ENCODE data around the gene RARB. TPM values are rescaled to one million over a fixed set of nuclear protein-coding genes. Genes with fewer than 3 reads are reported as not detected.

RARB gene
- total and polyA plus RNA-seq, 9 of the 15 experiments (the other 6 are each of a cell fraction or from before 2014, with no cell fraction given), result 0.15 to 1.3 (median 0.27) TPM

- TF ChIP-seq STAT6 (CRISPR knock-in tag; IDR thresholded peaks at IDR 0.05) (no peak), EHMT2 (IDR thresholded peaks at IDR 0.05) (no peak), RFX7 (CRISPR knock-in tag; IDR thresholded peaks at IDR 0.05) (no peak), SRSF3 (IDR thresholded peaks at IDR 0.05; ENCODE audit: insufficient read depth, low read length) (no peak), CCNT2 (IDR thresholded peaks at IDR 0.05; ENCODE audit: borderline replicate concordance, extremely low read depth, insufficient read length, low read depth, low read length) (no peak), MTF1 (CRISPR knock-in tag; IDR thresholded peaks at IDR 0.05; ENCODE audit: borderline replicate concordance) (no peak), ZSCAN29 (IDR thresholded peaks at IDR 0.05) (no peak)
- TF ChIP-seq, protein P1, sequence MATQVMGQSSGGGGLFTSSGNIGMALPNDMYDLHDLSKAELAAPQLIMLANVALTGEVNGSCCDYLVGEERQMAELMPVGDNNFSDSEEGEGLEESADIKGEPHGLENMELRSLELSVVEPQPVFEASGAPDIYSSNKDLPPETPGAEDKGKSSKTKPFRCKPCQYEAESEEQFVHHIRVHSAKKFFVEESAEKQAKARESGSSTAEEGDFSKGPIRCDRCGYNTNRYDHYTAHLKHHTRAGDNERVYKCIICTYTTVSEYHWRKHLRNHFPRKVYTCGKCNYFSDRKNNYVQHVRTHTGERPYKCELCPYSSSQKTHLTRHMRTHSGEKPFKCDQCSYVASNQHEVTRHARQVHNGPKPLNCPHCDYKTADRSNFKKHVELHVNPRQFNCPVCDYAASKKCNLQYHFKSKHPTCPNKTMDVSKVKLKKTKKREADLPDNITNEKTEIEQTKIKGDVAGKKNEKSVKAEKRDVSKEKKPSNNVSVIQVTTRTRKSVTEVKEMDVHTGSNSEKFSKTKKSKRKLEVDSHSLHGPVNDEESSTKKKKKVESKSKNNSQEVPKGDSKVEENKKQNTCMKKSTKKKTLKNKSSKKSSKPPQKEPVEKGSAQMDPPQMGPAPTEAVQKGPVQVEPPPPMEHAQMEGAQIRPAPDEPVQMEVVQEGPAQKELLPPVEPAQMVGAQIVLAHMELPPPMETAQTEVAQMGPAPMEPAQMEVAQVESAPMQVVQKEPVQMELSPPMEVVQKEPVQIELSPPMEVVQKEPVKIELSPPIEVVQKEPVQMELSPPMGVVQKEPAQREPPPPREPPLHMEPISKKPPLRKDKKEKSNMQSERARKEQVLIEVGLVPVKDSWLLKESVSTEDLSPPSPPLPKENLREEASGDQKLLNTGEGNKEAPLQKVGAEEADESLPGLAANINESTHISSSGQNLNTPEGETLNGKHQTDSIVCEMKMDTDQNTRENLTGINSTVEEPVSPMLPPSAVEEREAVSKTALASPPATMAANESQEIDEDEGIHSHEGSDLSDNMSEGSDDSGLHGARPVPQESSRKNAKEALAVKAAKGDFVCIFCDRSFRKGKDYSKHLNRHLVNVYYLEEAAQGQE (IDR thresholded peaks at IDR 0.05; ENCODE audit: borderline replicate concordance), result no peak
- TF ChIP-seq, protein P1 (CRISPR knock-in tag; IDR thresholded peaks at IDR 0.05; ENCODE audit: low read depth), result no peak
These were observed 136.0 kb downstream of the RARB start (continued) for GRCh38 chr3:25564075-25564474.

Data from K562 (cell line).